CD14-positive monocyte (primary cell): Measurements from ENCODE around the gene SRPK1. TPM values are rescaled to one million over a fixed set of nuclear protein-coding genes. Genes with fewer than 3 reads are reported as not detected.
"Not testable (repeated sequence)": the region's sequence is repeated elsewhere in the genome, so short reads cannot be mapped to it uniquely, and the experiment has no call there.

ENCODE experiments used
- DNase-seq, 3 donors: peaks; one replicate each; pipeline ENCODE4 v3.0.0-alpha.2; 2011 to 2022
- H2AFZ ChIP-seq: 2 replicates; pipeline ENCODE4 v1.6.0; 2012; ENCODE audit warnings: mild to moderate bottlenecking, low read depth, low read length, inconsistent platforms; ENCODE audit not compliant: insufficient read depth, poor library complexity, severe bottlenecking
- H3K27ac ChIP-seq, 2 donors: 1 replicate in 1 of 2; 2 replicates in 1 of 2; pipeline ENCODE4 v1.5.1; 2012 to 2013; ENCODE audit warnings: low read length in 2 of 2, control low read depth in 1 of 2, inconsistent platforms in 1 of 2, low read depth in 1 of 2, mild to moderate bottlenecking in 1 of 2
- H3K27me3 ChIP-seq, 2 donors: one replicate each; pipeline versions ENCODE4 v1.6.0 to v1.6.1; 2011 to 2013; ENCODE audit warnings: low read length in 2 of 2; ENCODE audit not compliant: control insufficient read depth in 2 of 2, insufficient read depth in 2 of 2
- H3K36me3 ChIP-seq, 2 donors: replicated peaks in 1 of 2; 1 replicate in 1 of 2; 2 replicates in 1 of 2; pipeline versions ENCODE4 v1.5.1 to v1.6.1; 2012 to 2013; ENCODE audit warnings: low read length in 2 of 2, control low read depth in 1 of 2, inconsistent platforms in 1 of 2, mild to moderate bottlenecking in 1 of 2; ENCODE audit not compliant: insufficient read depth in 2 of 2, control insufficient read depth in 1 of 2
- H3K4me1 ChIP-seq, 2 donors: 1 replicate in 1 of 2; 2 replicates in 1 of 2; pipeline versions ENCODE4 v1.5.1 to v1.6.1; 2012 to 2013; ENCODE audit warnings: low read length in 2 of 2, control low read depth in 1 of 2, inconsistent platforms in 1 of 2, mild to moderate bottlenecking in 1 of 2, moderate library complexity in 1 of 2; ENCODE audit not compliant: insufficient read depth in 2 of 2, control insufficient read depth in 1 of 2
- H3K4me2 ChIP-seq: replicated peaks from 2 replicates; pipeline ENCODE3; 2012; ENCODE audit warnings: low read length, moderate library complexity, mild to moderate bottlenecking; ENCODE audit not compliant: poor library complexity, severe bottlenecking; ENCODE audit errors: extremely low read depth
- H3K4me3 ChIP-seq, 3 experiments: fragments of 200-600 bp in 1 of 3; sonication (generic) in 1 of 3; replicated peaks in 1 of 3; 1 replicate in 2 of 3; 2 replicates in 1 of 3; pipeline ENCODE4 v1.5.1; 2011 to 2013; ENCODE audit warnings: low read length in 3 of 3, mild to moderate bottlenecking in 3 of 3, control low read depth in 2 of 3, low read depth in 2 of 3, inconsistent platforms in 1 of 3, moderate library complexity in 1 of 3
- H3K79me2 ChIP-seq: 2 replicates; pipeline ENCODE4 v1.6.0; 2012; ENCODE audit warnings: mild to moderate bottlenecking, control low read depth, inconsistent platforms, low read length, moderate library complexity; ENCODE audit not compliant: insufficient read depth
- H3K9ac ChIP-seq: 2 replicates; pipeline ENCODE4 v1.6.0; 2017; ENCODE audit warnings: low read length, mild to moderate bottlenecking; ENCODE audit not compliant: insufficient read depth, poor library complexity, severe bottlenecking
- H3K9me3 ChIP-seq, 2 donors: replicated peaks in 1 of 2; 1 replicate in 1 of 2; 2 replicates in 1 of 2; pipeline versions ENCODE4 v1.5.1 to v1.6.1; 2012 to 2013; ENCODE audit warnings: low read length in 2 of 2, control low read depth in 1 of 2; ENCODE audit not compliant: control insufficient read depth in 1 of 2, insufficient read depth in 1 of 2
- H4K20me1 ChIP-seq: 2 replicates; pipeline ENCODE4 v1.6.0; 2012; ENCODE audit warnings: mild to moderate bottlenecking, low read length, control low read depth, moderate library complexity; ENCODE audit not compliant: insufficient read depth
- H3K27ac Mint-ChIP-seq, 7 donors: one replicate each; pipeline ENCODE4 v1.8.0; 2020; ENCODE audit warnings: mild to moderate bottlenecking in 7 of 7, mixed read lengths in 7 of 7, moderate library complexity in 6 of 7, inconsistent platforms in 2 of 7
- H3K27me3 Mint-ChIP-seq, 3 donors: one replicate each; pipeline ENCODE4 v1.8.0; 2021 to 2022; ENCODE audit warnings: low read depth in 3 of 3, mild to moderate bottlenecking in 3 of 3, mixed read lengths in 3 of 3, moderate library complexity in 3 of 3, inconsistent platforms in 1 of 3
- H3K36me3 Mint-ChIP-seq, 2 donors: one replicate each; pipeline ENCODE4 v1.8.0; 2020; ENCODE audit warnings: mixed read lengths in 2 of 2, inconsistent platforms in 1 of 2, mild to moderate bottlenecking in 1 of 2
- H3K4me1 Mint-ChIP-seq: one replicate; pipeline ENCODE4 v1.8.0; 2020; ENCODE audit warnings: mild to moderate bottlenecking, mixed read lengths
- H3K4me3 Mint-ChIP-seq, 2 donors: one replicate each; pipeline ENCODE4 v1.8.0; 2020; ENCODE audit warnings: mild to moderate bottlenecking in 2 of 2, mixed read lengths in 2 of 2, moderate library complexity in 1 of 2
- H3K9me3 Mint-ChIP-seq, 7 donors: one replicate each; pipeline ENCODE4 v1.8.0; 2020 to 2022; ENCODE audit warnings: mixed read lengths in 7 of 7, mild to moderate bottlenecking in 6 of 7, moderate library complexity in 6 of 7, inconsistent platforms in 2 of 7
- WGBS: methylation state at CpG from one replicate; pipeline ENCODE4 v1.1.5; 2013; ENCODE audit warnings: missing lambda C conversion rate; ENCODE audit not compliant: insufficient coverage; 5-methylcytosine and 5-hydroxymethylcytosine counted together
- intact Hi-C, 2 donors: fragments of 100-400 bp; cut with micrococcal nuclease; formaldehyde crosslinking; loops; one replicate each; pipeline versions ENCODE4 v1.15.0 to v1.15.1; 2023
- polyA plus RNA-seq, 3 donors: library from polyadenylated mRNA; depleted of rRNA in 1 of 3; unstranded in 2 of 3; stranded (reverse) in 1 of 3; fragments of 300-500 nt in 2 of 3; fragments of >200 nt in 1 of 3; fragmentation: Illumina TruSeq in 2 of 3; gene quantifications; 1 replicate in 2 of 3; 2 replicates in 1 of 3; pipeline ENCODE4 v1.2.3, GENCODE V29; 2012 to 2021
- TF ChIP-seq, protein P1 (sequence below): fragments of 200-600 bp; IDR thresholded peaks from one replicate; pipeline ENCODE4 v1.8.0; 2022; ENCODE audit warnings: antibody characterized with exemption, mild to moderate bottlenecking

SRPK1 gene
- polyA plus RNA-seq, 3 donors: 7.2 to 24.8 (median 20.5) TPM

DNA sequence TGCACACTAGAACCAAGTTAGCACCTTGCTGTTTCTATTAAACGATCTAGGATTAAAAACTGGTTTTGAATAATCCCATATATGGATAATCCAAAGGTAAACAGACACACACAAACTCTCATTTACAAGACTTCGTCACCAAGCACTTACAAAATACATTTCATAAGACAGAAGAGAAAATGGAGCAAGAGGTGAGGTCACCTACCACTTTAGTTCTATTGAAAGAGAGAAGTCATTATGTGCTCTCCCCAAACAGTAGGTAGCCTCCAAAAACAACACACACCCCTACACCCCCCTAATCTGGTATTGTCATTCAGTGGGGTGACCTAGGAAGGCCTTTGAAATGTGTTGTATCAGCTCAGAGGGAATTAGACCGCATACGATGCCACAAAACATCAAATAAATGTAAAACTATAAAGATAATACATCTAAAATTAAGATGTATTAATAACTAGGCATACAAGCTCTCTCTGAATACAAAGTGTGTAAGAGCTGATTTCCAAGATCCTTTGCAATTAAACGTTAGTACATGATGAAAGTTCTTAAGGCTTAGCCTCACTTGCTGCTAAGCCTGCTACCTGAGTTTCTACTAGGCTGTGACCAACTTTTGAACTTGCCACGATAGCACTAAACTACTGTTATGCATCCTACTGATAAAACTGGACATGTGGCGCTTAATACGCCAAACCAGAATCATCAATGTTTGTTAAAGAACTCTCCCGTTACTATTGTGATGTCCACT lies 1.6 kb downstream of the SRPK1 start:
- H3K27ac Mint-ChIP-seq: peak overlapping the region; percentile 76 to 98 (median 94)
- H3K9me3 ChIP-seq: no peaks in the 10 kb centered on the region
- H3K4me1 Mint-ChIP-seq: peaks cover 35% of the 10 kb centered on the region
- H3K4me1 ChIP-seq: peaks cover 32 to 41% of the 10 kb centered on the region in 2 donors
- peak overlapping the region; percentile 99 for H3K4me2 ChIP-seq
- intact Hi-C loops: no loop called here
- TF ChIP-seq, protein P1, sequence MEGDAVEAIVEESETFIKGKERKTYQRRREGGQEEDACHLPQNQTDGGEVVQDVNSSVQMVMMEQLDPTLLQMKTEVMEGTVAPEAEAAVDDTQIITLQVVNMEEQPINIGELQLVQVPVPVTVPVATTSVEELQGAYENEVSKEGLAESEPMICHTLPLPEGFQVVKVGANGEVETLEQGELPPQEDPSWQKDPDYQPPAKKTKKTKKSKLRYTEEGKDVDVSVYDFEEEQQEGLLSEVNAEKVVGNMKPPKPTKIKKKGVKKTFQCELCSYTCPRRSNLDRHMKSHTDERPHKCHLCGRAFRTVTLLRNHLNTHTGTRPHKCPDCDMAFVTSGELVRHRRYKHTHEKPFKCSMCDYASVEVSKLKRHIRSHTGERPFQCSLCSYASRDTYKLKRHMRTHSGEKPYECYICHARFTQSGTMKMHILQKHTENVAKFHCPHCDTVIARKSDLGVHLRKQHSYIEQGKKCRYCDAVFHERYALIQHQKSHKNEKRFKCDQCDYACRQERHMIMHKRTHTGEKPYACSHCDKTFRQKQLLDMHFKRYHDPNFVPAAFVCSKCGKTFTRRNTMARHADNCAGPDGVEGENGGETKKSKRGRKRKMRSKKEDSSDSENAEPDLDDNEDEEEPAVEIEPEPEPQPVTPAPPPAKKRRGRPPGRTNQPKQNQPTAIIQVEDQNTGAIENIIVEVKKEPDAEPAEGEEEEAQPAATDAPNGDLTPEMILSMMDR: no peak
- peak overlapping the region; percentile 99 for H3K4me3 Mint-ChIP-seq
- H3K79me2 ChIP-seq: peaks cover 72% of the 10 kb centered on the region
- no peaks in the 10 kb centered on the region for H3K27me3 ChIP-seq
- H3K4me3 ChIP-seq: peak overlapping the region; percentile 73 to 97 (median 96)
- peak overlapping the region; percentile 80 for H3K9ac ChIP-seq
- peaks cover 10 to 24% of the 10 kb centered on the region in 2 donors for H3K36me3 ChIP-seq
- peak; percentile 51 to 75 (median 67) for DNase-seq
- no peaks in the 10 kb centered on the region for H3K9me3 Mint-ChIP-seq
- H2AFZ ChIP-seq: peak overlapping the region; percentile 92
- H4K20me1 ChIP-seq: no peaks in the 10 kb centered on the region
- WGBS: 0% methylated on average over 2 of the region's 9 CpGs
- peaks cover 0 to 5% (median 0%) of the 10 kb centered on the region in 3 donors for H3K27me3 Mint-ChIP-seq
- peaks cover 17 to 26% of the 10 kb centered on the region in 2 donors for H3K36me3 Mint-ChIP-seq
- H3K27ac ChIP-seq: peak overlapping the region; percentile 61 to 90

DNA sequence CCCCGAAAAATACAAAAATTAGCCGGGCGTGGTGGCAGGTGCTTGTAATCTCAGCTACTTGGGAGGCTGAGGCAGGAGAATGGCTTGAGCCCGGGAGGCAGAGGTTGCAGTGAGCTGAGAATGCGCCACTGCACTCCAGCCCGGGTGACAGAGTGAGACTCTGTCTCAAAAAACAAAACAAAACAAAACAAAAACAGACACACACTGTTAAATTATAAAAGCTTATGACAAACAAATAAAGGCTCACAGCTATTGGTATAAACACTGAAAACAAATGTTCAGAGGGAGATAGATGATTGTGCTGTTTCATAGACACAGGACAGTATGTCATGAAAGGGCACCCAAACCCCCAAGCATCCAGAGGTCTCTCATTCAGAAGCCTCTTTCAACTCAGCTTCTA lies 4.0 kb downstream of the SRPK1 start:
- peaks cover 35 to 48% of the 10 kb centered on the region in 2 donors for H3K36me3 Mint-ChIP-seq
- H3K4me1 Mint-ChIP-seq: peaks cover 35% of the 10 kb centered on the region
- H3K27me3 Mint-ChIP-seq, H3K9me3 Mint-ChIP-seq, intact Hi-C loops, H2AFZ ChIP-seq, H4K20me1 ChIP-seq, H3K9me3 ChIP-seq, H3K4me3 Mint-ChIP-seq, H3K4me3 ChIP-seq, H3K9ac ChIP-seq, H3K4me2 ChIP-seq, DNase-seq, H3K27me3 ChIP-seq: not testable (repeated sequence)
- H3K27ac ChIP-seq: peak overlapping the region in 1 of 2 donors; percentile 1
- H3K36me3 ChIP-seq: peaks cover 16 to 47% of the 10 kb centered on the region in 2 donors
- peaks cover 91% of the 10 kb centered on the region for H3K79me2 ChIP-seq
- H3K4me1 ChIP-seq: peaks cover 32 to 41% of the 10 kb centered on the region in 2 donors
- 95% methylated on average over 3 of the region's 6 CpGs for WGBS
- peak overlapping the region in 3 of 7 donors; percentile 3 to 25 (median 12) for H3K27ac Mint-ChIP-seq
